ENCODE data around the gene FAM169A. TPM values are rescaled to one million over a fixed set of nuclear protein-coding genes. Genes with fewer than 3 reads are reported as not detected.

The FAM169A gene, protein sequence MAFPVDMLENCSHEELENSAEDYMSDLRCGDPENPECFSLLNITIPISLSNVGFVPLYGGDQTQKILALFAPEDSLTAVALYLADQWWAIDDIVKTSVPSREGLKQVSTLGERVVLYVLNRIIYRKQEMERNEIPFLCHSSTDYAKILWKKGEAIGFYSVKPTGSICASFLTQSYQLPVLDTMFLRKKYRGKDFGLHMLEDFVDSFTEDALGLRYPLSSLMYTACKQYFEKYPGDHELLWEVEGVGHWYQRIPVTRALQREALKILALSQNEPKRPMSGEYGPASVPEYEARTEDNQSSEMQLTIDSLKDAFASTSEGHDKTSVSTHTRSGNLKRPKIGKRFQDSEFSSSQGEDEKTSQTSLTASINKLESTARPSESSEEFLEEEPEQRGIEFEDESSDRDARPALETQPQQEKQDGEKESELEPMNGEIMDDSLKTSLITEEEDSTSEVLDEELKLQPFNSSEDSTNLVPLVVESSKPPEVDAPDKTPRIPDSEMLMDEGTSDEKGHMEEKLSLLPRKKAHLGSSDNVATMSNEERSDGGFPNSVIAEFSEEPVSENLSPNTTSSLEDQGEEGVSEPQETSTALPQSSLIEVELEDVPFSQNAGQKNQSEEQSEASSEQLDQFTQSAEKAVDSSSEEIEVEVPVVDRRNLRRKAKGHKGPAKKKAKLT
- total RNA-seq, result 0.19 and 0.40 TPM in 2 replicates

DNA sequence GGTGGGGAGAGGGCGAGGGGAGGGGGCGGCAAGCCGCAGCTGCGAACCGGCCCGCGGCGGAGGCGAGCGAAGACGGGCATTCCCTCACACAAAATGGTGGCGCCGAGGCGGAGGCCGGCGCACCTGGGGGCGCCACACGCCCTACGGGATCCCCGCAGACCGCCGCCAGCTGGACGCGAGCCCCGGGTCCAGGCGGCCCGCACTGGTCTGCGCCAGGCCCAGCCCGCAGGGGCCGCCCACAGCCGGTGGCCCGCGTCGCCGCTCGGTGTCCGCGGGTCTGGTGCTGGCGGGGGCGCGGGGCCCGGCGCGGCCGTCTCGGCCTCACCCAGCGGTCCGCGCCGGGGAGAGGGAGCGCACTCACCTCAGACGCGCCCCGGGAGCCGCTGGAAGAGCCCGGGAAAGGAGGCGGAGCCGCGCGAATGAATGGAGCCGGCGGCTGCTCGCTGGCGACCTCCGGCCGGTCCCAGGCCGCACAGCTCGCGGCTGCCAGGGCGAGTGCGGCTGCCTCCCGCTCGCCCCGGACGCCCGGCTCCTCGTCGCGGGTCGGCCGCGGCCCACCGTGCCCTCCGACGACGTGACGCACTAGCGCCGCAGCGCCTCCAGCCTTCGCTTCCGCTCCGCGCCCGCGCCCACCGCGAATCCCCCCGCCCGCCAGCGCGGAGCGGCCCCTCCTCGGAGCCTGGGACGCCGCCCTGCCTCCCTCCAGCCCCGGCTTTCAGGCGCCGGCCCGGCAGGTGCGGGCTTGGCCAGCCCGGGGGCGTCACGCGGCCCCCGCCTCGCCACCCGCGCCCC lies at the start of gene FAM169A:
TSS of gene FAM169A (minus strand) at position 584 of the 792 bp plus-strand sequence. CDS start 24,711 bp downstream, outside the sequence.

DNA sequence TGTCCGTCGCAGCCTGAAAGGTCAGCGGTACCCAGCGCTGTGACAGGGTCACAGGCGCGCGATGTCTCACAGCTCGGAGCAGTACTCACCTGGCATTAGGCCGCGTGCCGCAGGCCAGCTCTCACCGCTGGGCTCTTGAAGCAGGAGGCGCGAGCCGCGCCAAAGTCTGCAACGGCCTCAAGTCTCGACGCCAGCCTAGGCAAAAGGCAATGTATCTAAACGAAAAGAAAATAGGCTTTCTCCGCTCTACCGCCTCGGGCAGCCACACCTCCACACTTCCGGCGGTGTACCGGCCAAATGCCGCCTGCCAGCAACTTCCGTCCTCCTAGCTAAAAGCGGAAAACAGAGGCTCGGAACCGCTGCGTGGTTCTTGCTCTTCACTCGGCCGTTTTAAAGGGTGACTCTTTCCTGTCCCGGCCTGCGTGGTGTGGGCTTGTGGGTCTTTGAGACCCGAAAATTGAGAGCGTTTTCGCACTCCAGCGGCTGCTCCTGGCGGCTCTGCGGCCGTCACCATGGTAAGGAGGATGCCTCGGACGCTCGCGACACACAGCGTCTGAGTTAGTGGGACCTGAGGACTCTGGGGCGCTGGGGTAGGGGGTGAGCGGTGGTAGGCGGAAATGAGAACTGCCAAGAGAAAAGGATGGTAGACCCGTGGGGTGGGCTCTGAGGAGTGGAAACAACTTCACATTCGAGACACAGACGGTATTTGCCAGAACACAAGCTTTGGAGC lies 99.2 kb downstream of the FAM169A start, which contains the start of the genes GFM2 and NSA2:
TSS of gene GFM2 (minus strand) at position 269 of the 730 bp plus-strand sequence. CDS start 3,375 bp downstream, outside the sequence.
TSS of gene NSA2 (plus strand) at position 401 of the 730 bp plus-strand sequence. CDS start at position 513, 112 bp downstream.

Other genes starting within 250 kb of the FAM169A start
- 11.3 and 22.6 TPM in 2 replicates for gene ENC1, start 225.7 kb downstream of the FAM169A start, total RNA-seq
- gene HEXB, start 181.2 kb downstream of the FAM169A start, total RNA-seq, result 259 and 312 TPM in 2 replicates
- gene GFM2, start 99.3 kb downstream of the FAM169A start, total RNA-seq, result 33.6 and 38.0 TPM in 2 replicates
- gene NSA2, start 99.1 kb downstream of the FAM169A start, total RNA-seq, result 102 and 143 TPM in 2 replicates
- 2.5 and 3.5 TPM in 2 replicates for gene GCNT4, start 186.2 kb upstream of the FAM169A start, total RNA-seq